HG02970 (cell line): ENCODE results near the gene HBG2.
"Not testable (repeated sequence)": the region's sequence is repeated elsewhere in the genome, so short reads cannot be mapped to it uniquely, and the experiment has no call there.

Source experiments
- ATAC-seq: cut with Tn5 transposase; IDR thresholded peaks from one replicate; pipeline ENCODE4 v1.9.1; 2021; ENCODE audit warnings: mild to moderate bottlenecking, moderate library complexity, moderate number of reproducible peaks; ENCODE audit not compliant: unreplicated experiment, low FRiP score

HBG2 gene

GRCh38 chr11:5283086-5283485 lies 28.5 kb upstream of the HBG2 start:
- no peak for ATAC-seq

DNA sequence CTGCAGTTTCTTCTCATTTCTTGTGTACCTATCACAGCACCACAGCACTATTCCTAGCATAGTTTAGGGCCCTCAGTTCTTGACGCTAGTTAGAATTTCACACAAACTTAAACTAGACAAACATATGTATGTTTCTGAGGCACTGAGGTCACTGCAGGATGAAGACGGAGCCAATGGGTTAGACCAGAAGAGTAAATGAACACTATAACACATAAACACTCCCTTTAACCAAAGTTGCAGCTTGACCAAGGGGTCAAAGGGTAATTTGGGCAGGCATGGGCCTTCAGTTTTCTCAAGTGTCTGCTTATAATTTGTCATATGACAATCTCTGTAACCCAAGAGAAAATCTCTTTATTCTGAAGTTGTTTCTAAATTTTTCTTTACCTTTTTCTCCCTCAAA lies 28.0 kb upstream of the HBG2 start:
- ATAC-seq = no peak

DNA sequence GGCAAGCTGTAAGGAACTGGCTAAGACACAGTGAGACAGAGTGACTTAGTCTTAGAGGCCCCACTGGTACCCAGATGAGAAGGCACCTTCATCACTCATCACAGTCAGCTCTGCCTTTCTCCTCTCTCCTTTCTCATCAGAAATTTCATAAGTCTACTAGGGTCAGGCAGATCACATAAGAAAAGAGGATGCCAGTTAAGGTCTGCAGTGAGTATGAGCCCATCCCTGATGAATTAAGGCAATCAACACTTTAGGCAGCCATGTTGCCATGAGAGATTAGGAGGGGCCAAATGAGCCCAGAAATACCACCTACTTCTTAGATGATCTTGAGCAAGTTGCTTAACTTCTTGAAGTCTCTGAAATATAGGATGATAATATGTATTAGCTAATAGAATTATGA lies 27.0 kb upstream of the HBG2 start:
- no peak for ATAC-seq

- peak; percentile 98 for ATAC-seq
Observed at GRCh38 chr11:5280582-5281102, 26.1 kb upstream of the HBG2 start.

GRCh38 chr11:5279471-5280090 lies 25.0 kb upstream of the HBG2 start:
- ATAC-seq = no peak

- ATAC-seq = no peak
Observed at GRCh38 chr11:5277807-5278382, 23.3 kb upstream of the HBG2 start.

DNA sequence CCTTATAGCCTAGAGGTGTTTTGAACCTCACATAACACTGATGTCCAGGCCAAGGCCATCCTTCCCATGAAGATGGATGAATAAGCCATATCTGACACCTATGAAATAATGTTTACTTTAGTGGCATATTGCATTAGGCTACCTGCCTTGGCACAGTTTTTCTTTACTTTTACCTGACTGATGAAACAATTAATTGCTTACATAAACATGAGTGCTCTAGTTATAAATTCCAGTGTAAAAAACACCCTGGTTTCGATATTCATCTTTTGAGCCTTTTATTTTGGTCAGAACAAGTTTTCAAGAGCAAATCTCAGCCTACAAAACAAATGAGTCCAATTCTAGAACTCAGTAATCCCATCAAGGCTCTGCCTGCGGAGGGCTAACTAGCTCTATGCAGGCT lies 22.1 kb upstream of the HBG2 start:
- ATAC-seq = no peak

GRCh38 chr11:5275369-5276110 lies 21.0 kb upstream of the HBG2 start:
- ATAC-seq = no peak

DNA sequence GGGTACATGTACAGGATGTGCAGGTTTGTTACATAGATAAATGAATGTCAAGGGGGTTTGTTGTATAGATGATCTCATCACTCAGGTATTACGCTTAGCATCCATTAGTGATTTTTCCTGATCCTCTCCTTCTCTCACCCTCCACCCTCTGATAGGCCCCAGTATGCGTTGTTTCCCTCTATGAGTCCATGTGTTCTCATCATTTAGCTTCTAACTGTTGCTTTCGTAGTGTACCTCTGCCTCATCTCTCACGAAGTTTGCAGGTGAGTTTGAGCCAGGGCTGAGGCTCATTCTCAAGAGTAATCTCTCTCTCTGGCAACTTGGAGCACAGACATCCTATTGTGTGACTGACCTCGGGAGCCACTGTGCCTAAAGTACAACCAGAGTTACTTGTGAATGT lies 19.8 kb upstream of the HBG2 start:
- ATAC-seq = no peak

DNA sequence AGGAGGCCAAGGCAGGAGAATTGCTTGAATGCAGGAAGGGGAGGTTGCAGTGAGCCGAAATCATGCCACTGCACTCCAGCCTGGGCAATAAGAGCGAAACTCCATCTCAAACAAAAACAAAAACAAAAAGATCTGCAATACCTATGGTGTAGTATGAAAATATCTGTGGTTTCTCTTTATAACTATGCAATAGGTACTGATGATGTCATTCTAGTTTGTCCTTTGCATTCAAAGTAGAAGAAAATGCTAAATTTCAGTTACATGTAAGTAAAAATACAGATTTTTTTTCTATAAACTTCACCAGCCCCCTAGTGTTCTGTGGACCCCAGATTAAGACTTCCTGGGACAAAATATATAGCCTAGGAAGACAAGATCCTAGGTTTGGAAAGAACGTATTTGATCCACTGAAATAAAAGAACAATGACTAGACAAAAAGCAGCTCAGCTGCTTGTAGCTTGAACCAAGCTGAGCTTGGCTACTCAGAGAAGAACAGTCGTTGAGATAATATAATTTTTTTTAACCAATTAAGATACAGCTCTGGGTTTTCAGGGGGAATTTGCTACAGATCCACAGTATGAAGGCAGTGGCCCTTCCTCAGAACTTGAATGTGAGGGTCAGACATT lies 17.9 kb upstream of the HBG2 start:
- ATAC-seq = no peak

- ATAC-seq = no peak
Observed at GRCh38 chr11:5269715-5270147, 15.2 kb upstream of the HBG2 start, which contains the start of gene HBE1. HBE1 (minus strand) TSS chr11:5269945; CDS start chr11:5269890, 55 bp downstream.

DNA sequence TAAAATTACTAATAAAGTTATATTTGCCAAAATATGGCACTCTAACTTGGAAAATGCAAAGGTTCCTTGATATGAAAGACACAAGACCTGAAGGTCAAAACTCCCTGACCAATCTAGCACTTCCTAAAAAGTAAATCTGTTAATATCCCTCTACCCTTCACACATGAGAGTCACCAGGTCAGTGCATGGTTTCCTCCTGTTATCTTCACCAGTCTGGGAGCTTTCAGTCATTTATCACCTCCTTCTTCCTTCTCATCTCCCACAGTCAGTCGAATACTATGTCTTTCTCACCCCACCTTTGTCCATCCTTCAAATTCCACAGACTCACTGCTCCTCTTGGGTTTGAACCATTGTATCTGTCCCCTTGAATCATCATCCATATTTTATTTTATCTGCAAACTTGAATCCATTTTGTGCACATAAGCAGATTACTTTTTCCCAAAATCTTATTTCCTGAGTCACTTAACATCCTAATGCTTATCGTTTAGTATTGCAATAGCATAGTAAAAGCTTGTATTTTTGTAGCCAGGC lies 12.5 kb upstream of the HBG2 start:
- ATAC-seq = no peak

DNA sequence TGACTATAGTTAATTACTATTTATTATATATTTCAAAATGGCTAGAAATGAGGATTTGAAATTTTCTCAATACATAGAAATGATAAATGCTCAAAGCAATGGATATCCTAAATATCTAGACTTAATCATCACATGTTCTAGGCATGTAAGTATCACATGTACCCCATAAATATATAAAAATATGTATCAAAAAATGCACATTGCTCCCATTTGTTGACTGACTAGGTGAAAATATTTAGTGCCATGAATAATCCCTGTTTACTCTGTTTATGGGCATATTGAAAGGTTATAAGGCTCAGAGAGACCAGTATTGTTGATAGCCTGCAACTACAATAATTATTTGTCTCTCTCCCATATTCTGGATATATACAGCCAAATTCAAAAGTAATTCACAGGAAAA lies 12.0 kb upstream of the HBG2 start:
- ATAC-seq = no peak

GRCh38 chr11:5265832-5266231 lies 11.3 kb upstream of the HBG2 start:
- no peak for ATAC-seq

- ATAC-seq = no peak
Observed at GRCh38 chr11:5258543-5259262, 4.1 kb upstream of the HBG2 start.

DNA sequence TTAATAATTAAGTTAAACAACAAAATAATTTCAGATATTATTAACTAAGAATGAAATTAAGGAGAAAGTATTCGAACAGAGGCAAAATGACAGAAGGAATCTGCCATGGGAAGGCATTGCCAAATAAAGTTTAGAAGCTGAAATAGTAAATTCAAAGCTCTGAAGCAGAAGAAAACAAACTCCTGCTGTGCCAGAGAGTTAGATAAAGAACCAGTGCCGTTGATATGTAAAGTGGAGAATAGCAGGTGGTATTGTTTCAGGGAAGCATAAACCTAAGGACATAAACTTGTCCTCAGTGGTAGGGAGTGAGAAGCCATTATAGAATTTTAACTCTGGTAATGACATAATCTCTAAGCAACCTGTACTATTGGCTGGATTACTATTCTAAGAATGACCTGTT lies 2.7 kb upstream of the HBG2 start:
- ATAC-seq = no peak

DNA sequence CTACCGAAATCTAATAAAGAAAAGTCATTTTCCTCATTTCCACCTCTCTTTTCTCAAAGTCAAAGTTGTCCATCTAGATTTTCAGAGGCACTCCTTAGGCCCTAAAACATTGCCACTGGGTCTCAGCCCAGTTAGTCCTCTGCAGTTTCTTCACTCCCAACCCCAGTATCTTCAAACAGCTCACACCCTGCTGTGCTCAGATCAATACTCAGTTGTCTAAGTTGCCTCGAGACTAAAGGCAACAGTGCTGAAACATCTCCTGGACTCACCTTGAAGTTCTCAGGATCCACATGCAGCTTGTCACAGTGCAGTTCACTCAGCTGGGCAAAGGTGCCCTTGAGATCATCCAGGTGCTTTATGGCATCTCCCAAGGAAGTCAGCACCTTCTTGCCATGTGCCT lies 558 bp downstream of the HBG2 start:
- ATAC-seq = not testable (repeated sequence)

DNA sequence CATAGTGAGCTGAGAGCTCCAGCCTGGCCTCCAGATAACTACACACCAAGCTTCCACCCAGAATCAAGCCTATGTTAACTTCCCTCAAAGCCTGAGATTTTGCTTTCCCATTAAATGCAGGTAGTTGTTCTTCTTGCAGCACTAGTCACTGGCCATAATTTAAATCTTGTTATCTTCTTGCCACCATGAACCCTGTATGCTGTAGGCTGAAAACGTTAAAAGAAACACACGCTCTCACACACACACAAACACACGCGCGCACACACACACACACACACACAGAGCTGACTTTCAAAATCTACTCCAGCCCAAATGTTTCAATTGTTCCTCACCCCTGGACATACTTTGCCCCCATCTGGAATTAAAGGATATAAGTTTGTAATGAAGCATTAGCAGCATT lies 1.1 kb downstream of the HBG2 start:
- ATAC-seq = not testable (repeated sequence)

DNA sequence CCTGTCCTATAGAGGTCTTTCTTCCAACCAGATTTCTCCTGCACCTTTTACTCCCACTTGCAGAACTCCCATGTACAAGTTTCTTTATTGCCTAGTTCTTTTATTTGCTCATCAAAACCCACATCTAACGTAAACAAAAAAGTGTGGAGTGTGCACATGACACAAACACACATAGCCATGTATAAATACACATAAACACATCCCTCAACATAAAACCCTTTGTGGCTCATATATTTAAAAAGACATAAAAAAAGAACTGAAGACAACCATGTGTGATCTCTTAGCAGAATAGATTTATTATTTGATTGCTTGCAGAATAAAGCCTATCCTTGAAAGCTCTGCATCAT lies 1.7 kb downstream of the HBG2 start:
- no peak for ATAC-seq

DNA sequence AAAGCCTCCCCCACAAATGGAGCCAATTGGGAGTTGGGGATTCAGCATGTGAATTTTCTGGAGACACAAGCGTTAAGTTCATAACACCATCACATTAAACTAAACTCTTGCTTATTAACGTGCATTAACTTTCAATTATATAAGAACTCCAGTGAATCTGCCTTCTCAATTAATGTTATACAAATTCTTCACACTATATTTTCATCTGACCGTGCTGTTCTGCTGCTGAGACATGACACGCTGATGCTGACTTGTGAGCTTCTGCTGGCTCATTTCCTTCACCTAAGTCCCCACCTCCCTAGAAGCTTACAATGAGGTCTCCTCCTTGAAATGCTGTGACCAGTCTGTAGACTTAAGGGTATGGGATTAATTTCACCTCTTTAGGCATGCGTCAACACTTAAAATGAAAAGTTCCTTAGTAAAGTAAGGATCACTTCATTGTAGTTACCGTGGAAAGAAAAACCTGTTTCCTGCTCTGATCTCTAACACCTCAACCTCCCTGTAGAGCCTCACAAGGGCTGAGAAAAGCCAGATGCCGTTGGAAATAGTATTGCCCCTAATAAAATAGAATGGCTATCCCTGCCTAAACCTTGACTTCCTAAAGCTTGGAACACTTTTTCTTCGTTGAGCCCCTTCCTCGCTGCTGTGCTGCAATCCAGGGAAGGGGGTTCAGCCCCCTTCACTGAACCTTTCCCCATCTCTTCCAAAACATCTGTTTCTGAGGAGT lies 2.2 kb downstream of the HBG2 start:
- no peak for ATAC-seq
